Hepatic stellate cell (primary cell): ENCODE results near the gene SETD1B.
A peak's percentile ranks its signal among the peaks of the same experiment; 100 is the strongest.
"Not testable (repeated sequence)": the region's sequence is repeated elsewhere in the genome, so short reads cannot be mapped to it uniquely, and the experiment has no call there.

Experiments used
- DNase-seq: peaks from one replicate; pipeline ENCODE4 v3.0.0; 2011; ENCODE audit warnings: low spot score

Gene SETD1B

GRCh38 chr12:121857322-121858246 lies 53.8 kb downstream of the SETD1B start:
- DNase-seq = no peak

- DNase-seq = no peak
Measured at GRCh38 chr12:121858318-121858661, 54.5 kb downstream of the SETD1B start.

GRCh38 chr12:121858662-121859572 lies 55.1 kb downstream of the SETD1B start, which contains the start of gene HPD:
TSS of gene HPD (minus strand) at chr12:121858859. CDS start at chr12:121858823, 36 bp downstream.
- DNase-seq = peak; percentile 79

GRCh38 chr12:121860257-121860656 lies 56.4 kb downstream of the SETD1B start:
- DNase-seq = no peak

GRCh38 chr12:121860699-121861098 lies 56.9 kb downstream of the SETD1B start:
- not testable (repeated sequence) for DNase-seq

GRCh38 chr12:121861636-121862254 lies 57.9 kb downstream of the SETD1B start:
- DNase-seq = no peak

GRCh38 chr12:121866331-121866730 lies 62.5 kb downstream of the SETD1B start:
- no peak for DNase-seq

- not testable (repeated sequence) for DNase-seq
Measured at GRCh38 chr12:121869229-121869628, 65.4 kb downstream of the SETD1B start.

GRCh38 chr12:121871467-121871866 lies 67.7 kb downstream of the SETD1B start:
- DNase-seq = no peak

GRCh38 chr12:121872546-121873215 lies 68.9 kb downstream of the SETD1B start:
- peak; percentile 82 for DNase-seq

- no peak for DNase-seq
Measured at GRCh38 chr12:121873216-121873569, 69.4 kb downstream of the SETD1B start.

- DNase-seq = no peak
Measured at GRCh38 chr12:121874071-121874470, 70.3 kb downstream of the SETD1B start.

GRCh38 chr12:121875582-121875981 lies 71.8 kb downstream of the SETD1B start:
- DNase-seq = no peak

- DNase-seq = not testable (repeated sequence)
Measured at GRCh38 chr12:121876080-121876447, 72.3 kb downstream of the SETD1B start.
